Ureter (tissue), 1 donor: ENCODE results near the gene DPEP2NB. TPM values are rescaled to one million over a fixed set of nuclear protein-coding genes. Genes with fewer than 3 reads are reported as not detected.
A peak's percentile ranks its signal among the peaks of the same experiment; 100 is the strongest.
"Not testable (repeated sequence)": the region's sequence is repeated elsewhere in the genome, so short reads cannot be mapped to it uniquely, and the experiment has no call there.

Experiments
- DNase-seq: peaks from one replicate; pipeline ENCODE4 v3.0.0-alpha.2; 2020; ENCODE audit warnings: low spot score
- total RNA-seq: library from RNA; stranded (reverse); gene quantifications from one replicate; pipeline ENCODE4 v1.2.4, GENCODE V29; 2023
- donor health status: DM: yes; HTN: yes; CAD: no.

Gene DPEP2NB
- total RNA-seq, 1 donor from 2014 or later: not detected

DNA sequence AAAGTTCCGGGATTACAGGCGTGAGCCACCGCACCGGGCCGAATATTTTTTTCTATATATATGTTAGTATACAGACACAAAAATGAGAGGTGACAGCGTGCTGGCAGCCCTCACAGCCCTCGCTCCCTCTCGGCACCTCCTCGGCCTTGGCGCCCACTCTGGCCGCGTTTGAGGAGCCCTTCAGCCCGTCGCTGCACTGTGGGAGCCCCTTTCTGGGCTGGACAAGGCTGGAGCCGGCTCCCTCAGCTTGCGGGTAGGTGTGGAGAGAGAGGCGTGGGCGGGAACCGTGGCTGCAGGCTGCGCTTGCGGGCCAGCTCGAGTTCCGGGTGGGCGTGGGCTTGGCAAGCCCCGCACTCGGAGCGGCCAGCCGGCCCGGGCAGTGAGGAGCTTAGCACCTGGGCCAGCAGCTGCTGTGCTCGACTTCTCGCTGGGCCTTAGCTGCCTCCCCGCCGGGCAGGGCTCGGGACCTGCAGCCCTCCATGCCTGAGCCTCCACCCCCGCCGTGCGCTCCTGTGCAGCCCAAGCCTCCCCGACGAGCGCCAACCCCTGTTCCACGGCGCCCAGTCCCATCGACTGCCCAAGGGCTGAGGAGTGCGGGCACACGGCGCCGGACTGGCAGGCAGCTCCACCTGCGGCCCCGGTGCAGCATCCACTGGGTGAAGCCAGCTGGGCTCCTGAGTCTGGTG, 33.6 kb downstream of the DPEP2NB start:
- DNase-seq: no peak

DNA sequence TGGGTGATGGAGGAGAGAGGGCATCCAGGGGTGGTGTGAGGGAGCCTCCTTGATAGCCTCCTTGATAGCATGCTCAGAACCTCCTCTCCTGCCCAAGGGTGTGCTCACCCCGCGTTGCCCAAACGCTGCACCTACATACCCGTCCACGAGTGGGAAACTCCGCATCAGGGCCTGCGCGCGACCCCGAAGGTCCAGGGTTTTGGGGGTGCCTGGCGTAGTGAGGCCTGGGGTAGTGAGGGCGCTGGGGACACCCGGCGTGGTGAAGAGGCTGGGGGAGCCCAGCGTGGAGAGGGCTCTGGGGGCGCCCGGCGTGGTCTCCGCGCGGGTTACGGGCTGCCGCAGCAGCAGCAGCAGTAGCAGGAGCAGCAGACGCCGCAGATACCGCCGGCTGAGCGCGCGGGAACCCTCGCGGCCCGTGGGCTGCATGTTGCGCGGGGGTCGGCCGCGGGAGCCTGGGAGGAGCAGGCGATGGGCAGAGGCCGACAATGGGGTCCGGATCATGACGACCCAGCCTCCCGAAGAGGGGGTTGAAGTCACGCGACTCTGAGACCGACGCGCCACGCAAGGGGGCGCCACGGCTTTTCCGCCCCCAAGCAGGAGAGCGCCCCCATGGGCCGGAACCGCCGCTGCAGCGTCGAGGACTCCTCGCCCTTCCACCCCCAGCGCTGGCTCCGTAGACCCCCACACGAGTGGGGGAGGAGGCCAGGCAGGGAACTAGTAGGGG, 35.6 kb downstream of the DPEP2NB start, which contains the start of gene DPEP3:
Gene DPEP3 (minus strand): TSS at position 545 of the 724 bp plus-strand sequence. CDS start 119 bp downstream, at position 426.
- no peak for DNase-seq

DNA sequence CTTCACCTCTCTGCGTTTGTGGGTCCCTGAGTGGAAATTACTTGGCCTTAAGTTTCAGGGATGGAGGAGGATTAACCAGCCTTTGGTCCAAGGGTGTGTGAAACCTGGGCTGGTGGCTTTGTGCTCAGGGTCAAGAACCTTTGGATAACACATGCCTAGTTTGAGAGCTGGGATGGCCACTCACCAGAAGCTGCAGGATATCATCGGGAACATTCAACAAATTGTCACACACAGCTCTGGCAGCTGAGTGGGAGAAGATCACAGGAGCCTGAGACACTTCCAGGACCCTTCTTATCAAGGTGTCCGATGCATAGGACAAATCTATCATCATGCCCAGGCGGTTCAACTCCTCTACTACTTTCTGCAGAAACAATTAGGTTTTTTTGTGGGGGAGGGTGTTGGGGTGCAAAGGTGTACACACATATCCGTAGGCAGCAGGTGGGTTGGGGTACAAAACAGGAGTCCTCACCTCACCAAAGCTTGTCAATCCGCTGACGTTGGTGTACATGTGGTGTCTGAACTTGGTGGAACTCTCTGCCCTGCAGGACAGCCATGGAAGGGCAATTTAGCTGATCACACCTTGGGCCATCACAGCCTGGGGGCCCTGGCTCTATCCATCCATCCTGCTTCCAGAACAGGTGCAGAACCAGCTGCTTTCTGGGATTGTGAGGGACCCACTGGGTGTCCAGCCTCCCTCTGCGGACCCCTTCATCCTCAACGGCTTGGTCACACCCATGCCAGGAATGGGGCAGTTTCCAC, 38.1 kb downstream of the DPEP2NB start:
- no peak for DNase-seq

DNA sequence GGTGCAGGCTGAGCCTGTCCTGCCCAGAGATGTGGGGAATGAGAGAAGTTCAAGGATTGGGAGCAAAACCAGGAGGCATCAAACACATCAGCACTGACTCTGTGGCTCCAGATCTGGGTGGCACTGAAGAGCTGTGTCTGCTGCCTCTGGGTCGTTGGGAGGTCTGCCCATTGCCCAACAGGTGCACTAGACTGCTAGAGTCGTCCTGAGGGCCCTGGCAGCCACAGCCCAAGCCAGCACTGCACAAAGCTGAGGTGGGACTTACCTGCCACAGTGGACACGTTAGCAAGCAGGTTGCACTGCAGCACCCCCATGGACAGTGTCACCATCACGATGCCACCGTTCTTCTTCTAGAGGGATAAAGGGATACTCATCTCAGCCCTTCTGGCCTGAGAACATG, 38.7 kb downstream of the DPEP2NB start:
- DNase-seq: no peak

DNA sequence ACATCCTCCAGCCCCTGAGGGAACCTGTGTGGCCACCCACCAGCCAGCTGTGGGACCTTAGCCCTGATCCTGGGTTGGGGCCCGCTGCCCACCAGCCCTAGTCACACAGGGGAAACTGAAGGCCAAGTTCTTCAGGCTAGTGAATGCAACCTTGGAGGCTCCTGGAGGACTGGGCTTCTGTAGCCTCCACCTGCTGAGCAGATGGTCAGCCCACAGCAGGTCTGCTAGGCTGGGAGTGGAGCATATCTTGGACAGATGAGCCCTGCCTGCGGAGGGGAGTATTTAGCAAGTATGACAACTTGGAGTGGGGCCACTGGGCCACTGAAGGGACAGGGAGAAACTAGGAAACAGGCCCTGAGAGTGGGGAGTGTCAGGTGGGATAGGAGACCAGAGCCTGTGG, 39.5 kb downstream of the DPEP2NB start:
- DNase-seq: no peak

DNA sequence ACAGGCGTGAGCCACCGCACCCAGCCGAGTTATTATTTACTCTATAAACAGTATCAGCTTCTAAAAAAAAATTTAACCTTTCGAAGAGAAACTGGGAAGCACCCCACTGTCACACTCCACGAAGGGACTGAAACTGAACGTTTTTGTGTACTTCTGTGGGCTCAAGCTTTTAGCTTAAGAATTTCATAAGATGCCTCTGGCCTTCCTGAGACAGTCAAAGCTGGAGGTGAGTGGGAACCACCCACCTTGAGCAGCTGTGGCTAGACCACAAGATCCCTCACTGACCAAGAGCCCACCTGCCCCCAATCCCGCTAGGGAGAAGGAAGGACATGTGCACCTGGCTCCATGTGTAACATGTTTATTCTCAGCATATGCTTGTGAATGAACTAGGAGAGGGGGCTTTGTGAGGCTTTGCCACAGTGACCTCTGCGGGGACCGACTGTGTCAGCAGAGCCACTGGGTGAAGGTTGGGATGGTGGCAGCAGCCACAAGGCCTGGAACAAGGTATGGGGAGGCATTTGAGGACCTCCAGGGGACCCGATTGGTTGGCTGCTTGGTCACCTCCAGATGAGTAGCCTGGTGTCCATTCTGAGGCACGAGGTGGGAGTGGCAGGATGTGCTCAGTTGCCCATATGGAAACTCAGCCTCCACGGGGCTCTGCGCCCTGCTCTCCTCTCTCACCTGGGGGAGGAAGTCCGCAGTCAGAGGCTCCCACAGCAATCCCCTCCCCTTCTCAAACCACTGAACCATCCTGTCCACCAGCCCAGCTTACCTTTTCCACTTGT, 40.2 kb downstream of the DPEP2NB start:
- DNase-seq: no peak

DNA sequence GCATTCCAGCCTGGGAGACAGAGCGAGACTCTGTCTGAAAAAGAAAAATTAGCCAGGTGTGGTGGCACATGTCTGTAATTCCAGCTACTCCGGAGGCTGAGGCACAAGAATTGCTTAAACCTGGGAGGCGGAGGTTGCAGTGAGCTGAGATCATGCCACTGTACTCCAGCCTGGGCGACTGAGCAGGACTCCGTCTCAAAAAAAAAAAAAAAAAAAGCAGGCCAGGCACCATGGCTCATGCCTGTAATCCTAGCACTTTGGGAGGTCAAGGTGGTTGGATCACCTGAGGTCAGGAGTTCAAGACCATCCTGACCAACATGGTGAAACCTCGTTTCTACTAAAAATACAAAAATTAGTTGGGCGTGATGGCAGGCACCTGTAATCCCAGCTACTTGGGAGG, 43.4 kb downstream of the DPEP2NB start:
- not testable (repeated sequence) for DNase-seq

DNA sequence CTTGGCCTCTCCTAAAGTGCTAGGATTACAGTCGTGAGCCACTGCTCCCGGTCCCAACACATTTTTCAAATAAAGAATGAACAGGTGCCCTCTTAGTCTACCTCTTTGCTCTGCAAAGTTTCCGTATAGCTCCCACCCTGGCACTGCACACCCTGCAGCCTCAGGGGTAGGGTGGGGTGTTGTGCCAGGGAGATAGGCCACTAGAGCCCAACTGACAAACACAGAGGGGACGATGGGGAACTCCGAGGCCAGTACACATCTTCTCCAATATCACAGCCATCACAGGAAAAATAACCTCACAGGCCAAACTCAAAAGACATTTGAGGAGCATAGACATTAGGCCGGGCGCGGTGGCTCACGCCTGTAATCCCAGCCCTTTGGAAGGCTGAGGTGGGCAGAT, 44.6 kb downstream of the DPEP2NB start:
- DNase-seq: no peak

DNA sequence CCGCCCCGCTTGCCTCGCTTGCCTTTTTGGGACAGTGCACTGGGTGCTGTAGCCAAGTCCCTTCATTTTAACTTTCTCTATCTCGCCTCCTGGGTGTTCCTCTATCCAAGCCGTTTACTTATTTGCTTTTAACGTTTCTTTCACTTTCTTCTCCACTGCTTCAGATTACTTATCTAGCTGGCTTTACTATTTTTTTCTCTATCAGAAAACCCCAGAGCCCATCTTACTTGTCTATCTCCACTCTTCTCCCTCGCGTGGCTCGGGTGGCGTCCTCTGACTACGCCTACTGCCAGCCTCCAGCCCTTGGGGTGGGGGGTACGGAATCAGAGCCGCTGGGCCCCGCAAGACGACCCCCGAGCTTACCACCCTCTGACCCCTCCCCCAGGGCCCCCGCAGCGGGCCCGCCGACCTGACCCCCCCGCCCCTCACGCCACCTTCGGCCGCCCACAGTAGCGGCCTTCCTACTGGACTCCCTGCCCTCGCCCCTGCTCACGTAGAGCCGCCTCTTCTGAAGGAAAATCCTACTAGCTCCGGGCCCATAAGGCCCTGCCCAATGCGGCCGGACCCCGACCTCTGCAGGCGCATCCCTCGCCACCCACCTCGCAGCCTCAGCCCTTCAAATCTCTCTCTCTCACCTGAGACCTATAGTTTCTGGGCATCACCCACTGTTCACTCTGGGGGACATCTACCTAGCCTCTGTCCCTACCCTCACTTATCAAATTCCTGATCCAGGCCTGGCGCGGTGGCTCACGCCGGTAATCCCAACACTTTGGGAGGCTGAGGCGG, 46.3 kb downstream of the DPEP2NB start:
- no peak for DNase-seq

DNA sequence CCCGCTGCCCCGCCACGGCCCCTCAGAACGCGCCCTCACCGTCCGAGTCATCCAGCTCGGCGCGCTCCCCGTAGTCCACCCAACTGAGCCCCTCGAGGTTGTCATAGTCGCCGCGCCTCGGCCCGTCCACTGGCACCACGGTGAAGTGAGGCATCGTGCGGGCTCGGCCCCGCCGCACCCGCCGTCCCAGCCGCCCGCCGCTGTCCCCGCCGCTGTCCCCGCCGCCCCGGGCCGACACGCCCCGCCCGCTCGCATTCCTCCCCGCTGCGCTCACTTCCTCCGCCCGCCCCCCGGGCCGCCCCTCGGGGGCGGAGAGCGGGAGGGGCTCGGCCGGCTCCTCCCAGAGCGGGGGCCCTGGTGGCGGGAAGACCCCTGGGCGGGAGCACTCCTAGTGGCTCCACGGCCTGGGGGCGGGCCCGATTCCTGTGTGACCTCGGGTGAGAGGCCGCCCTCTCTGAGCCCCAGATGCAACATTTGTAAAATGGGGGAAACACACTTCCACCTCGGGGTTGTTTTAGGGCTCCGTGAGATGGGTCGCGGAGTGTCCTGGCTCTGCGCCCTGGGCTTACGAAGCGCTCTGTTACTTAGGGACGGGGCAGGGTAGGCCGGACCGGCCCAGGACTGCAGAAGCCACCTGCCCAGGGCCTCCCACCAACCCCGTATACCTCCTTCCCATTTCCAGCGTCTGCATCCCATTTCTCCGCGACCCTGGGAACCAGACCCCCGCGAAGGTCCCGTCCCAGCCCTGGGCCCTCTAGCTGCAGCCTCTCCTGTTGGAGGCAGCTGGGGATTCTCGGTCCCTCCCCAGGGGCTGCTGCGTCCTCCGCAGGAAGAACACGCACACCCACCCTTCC, 47.1 kb downstream of the DPEP2NB start, which contains the start of gene SLC12A4:
Gene SLC12A4 (minus strand): TSS at position 238 of the 854 bp plus-strand sequence. CDS start 84 bp downstream, at position 154.
- DNase-seq: peak; percentile 88

DNA sequence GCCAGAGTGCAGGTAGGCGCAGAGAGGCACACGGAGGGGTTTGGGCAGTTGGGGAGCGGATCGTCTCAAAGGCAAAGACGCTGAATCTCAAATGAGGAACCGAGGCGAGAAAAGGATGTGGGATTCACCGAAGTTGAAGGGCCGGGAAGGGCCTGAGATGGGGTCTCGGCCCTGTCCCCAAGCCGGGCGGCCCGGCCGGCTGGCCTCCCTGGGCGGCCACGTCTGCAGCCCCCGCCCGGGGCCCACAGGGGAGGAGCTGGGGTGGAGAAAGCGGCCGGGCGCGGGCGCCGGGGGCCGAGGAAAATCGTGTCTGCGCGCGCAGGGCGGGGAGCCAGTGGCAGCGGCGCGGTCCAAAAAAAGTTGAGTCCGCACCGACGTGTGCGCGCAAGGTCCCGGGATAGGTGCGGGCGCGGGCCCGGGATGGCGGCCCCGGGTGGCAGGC, 47.7 kb downstream of the DPEP2NB start:
- DNase-seq: peak; percentile 71

DNA sequence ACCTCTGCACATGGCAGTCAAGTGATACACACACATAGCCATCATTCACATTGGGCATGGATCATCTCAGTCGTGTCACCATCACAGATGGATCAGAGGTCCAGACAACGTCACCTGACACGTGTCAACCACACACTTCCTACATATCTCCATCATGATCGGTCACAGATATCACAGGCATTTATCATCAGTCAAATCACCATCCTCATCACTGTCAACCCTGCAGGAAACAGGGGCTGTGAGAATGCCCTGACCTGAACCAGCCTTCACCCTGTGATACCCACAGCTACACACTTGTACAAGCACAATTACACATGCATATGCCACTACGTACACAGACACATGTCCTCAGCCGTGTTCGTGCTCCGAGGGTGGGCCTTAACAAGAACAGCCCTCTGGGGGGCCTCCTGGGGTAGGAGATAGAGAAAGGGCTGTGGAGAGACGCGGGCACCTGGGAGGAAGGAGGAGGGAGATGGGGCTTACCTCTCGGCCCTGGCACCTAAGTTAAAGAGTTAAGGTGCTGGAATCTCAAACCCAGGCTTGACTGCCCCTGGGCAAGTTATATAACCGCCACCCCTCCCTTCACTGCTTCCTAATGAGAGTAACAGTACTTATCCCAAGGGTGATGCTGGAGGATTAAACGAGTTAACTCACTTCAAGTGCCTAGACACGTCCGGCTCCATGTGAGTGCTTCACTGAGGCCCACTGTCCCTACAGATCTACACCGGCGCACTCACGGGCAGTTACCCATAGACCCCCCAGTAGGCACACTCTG, 48.3 kb downstream of the DPEP2NB start:
- no peak for DNase-seq

DNA sequence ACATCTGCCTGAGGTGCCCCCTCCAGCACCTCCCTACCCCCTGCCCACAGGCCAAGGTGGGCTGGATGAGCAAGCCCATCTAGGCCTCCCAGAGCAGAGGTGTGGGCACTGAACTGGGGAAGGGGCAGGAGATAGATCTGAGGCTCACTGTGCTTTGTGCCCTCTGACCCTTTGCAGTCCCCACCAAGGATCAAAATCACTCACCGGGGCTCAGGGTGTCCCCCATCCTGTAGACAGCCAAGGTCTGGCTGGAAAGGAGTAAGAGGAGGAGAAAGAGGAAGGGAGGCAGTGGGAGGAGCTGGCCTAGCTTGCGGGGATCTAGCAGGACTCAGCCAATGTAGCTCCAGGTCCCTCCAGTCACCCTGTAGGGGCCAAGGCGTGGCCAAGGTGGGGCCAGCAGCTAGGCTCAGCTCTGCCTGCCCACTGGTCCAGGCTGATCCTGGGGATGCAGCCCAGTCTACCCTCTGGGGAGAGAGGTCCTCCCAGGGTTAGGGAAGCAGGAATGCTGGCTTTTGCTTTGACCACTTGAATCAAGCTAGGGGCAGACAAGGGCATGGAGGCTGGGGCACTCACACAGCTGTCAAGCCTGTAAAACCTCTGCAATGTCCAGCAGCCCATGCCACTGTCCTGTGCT, 49.0 kb downstream of the DPEP2NB start:
- DNase-seq: peak; percentile 64

DNA sequence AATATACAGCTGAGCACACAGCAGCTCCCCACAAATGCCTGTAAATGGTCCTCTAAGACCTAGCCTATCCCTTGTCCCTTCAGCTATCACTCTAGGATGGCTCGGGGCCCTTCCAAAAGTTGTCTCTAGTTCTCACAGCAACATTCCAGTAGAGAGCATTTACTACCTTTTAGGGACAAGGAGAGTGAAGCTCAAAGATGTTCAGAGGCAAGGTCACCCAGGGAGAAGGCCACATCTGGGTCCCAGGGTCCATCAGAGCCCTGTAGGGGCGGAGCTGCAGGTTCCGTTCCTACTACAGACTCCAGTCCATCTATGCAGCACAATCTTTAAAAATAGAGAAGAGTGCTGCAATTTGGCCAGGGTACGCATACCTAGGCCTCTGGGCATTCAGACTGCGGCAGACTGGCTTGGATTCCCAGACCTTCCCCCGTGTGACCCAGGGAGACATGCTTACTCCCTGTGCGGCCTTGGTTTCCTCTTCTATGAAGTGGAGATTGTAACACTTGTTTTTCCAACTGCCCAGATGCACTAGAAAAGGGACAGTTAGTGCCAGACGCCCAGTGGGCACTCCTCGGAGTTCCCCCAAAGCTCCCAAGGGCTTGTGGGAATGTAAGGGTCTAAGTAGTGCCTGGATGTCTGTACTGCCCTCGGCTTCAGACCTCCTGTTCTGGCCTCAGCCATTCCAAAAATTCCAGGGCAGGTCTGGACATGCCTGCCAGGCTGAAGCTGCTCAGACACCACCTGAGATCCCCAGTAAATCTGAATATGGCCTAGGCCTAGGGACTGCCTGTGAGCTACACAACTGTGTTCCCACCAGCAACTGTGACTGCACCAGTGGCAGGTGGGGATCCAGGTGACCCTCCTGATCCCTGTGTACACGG, 49.8 kb downstream of the DPEP2NB start:
- DNase-seq: no peak

DNA sequence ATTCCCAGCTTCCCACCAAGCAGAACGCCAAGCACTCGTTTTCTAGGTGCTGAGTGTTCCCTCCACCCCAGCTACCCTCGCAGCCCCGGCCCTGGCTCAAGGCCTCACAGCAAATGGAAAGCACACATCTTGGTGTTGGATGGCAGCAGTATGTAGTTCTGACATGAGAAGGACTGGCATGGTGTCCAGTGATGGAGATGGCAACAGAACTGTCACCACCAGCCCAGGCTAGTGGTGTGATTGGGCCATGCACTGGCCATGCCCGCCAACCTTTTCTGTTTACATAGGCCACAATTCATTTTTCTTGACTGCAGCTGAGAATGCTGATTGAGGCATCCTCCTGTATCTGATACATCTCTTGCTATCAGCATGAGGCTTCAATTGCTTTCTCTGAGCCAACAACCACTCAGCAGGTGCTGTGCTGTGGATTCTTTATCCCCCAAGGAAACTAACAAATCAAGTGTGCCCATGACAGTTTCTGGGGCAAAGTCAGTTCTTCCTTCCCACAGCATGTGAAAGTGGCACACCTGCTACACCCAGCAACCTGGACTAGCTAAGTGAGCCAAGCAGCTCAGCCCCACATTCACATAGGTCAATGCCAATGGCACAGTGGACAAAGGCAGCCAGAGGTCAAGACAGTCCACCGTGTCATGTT, 51.1 kb downstream of the DPEP2NB start:
- DNase-seq: no peak

DNA sequence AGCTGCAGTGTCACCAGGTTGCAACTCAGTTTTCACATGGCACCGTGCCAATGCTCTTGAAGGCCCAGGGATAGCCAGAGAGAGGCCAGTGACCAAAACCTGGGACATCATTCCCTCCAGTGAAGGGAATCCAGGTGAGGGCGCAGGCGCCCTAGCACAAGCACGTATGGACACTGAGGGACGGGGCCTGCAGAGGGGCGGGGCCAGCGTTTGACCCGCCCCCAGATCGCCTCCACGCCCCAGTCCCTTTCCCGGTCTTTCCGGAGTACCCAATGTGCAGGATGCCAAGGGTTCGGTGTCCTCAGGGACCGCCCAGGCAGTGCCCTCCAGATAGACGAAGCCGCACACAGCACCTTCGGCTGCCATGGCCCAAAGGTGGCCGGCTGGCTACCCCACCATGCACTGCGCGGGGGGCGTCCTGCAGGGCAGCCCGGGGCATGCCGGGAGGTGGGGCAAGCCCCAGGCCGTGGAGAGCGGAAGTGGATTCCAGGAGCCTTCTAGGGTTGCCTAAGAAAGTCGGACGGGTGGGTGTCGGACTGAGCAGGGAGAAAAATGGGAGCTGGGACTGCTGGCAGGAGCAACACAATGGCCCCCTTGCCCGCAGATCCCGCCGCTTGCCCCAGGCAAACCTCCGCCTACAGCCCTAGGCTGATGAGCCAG, 51.9 kb downstream of the DPEP2NB start:
- no peak for DNase-seq
